Ramos (cell line): ENCODE data around the gene TEX19.
"Not testable (repeated sequence)": the region's sequence is repeated elsewhere in the genome, so short reads cannot be mapped to it uniquely, and the experiment has no call there.

Experiments
- in situ Hi-C: fragments of 300-500 bp; cut with MboI; formaldehyde crosslinking; loops from one replicate; pipeline ENCODE4 v1.14.3; 2022; ENCODE audit warnings: low sequenced_read_pairs; ENCODE audit not compliant: unreplicated experiment

Gene TEX19

GRCh38 chr17:82333279-82334171, 25.5 kb upstream of the TEX19 start, which contains the start of gene SECTM1:
SECTM1 (minus strand) TSS chr17:82333766; CDS start chr17:82327240, 6,526 bp downstream.
- in situ Hi-C loops = no loop called here

GRCh38 chr17:82334204-82334621, 24.8 kb upstream of the TEX19 start:
- in situ Hi-C loops = no loop called here

GRCh38 chr17:82334622-82335394, 24.2 kb upstream of the TEX19 start:
- in situ Hi-C loops = no loop called here

GRCh38 chr17:82338858-82339633, 20.0 kb upstream of the TEX19 start:
- in situ Hi-C loops = no loop called here

- in situ Hi-C loops = no loop called here
These were observed 19.1 kb upstream of the TEX19 start for GRCh38 chr17:82339634-82340580.

GRCh38 chr17:82342361-82343079, 16.5 kb upstream of the TEX19 start:
- in situ Hi-C loops = no loop called here

- in situ Hi-C loops = no loop called here
These were observed 15.5 kb upstream of the TEX19 start for GRCh38 chr17:82343560-82343959.

- in situ Hi-C loops = no loop called here
These were observed 14.7 kb upstream of the TEX19 start for GRCh38 chr17:82344175-82344907.

GRCh38 chr17:82345151-82345976, 13.7 kb upstream of the TEX19 start:
- in situ Hi-C loops = no loop called here

- in situ Hi-C loops = no loop called here
These were observed 12.4 kb upstream of the TEX19 start for GRCh38 chr17:82346342-82347300.

GRCh38 chr17:82347994-82348393, 11.1 kb upstream of the TEX19 start:
- in situ Hi-C loops = not testable (repeated sequence)

GRCh38 chr17:82348434-82348833, 10.6 kb upstream of the TEX19 start:
- in situ Hi-C loops = no loop called here

- in situ Hi-C loops = no loop called here
These were observed 10.2 kb upstream of the TEX19 start for GRCh38 chr17:82348866-82349265.

GRCh38 chr17:82349287-82349701, 9.8 kb upstream of the TEX19 start:
- in situ Hi-C loops = no loop called here

- in situ Hi-C loops = loop anchor here (5.0 kb wide), 1 partner anchor 207 kb away; no protein-coding TSS in a partner anchor
These were observed 8.6 kb upstream of the TEX19 start for GRCh38 chr17:82350182-82351030.
